Ishikawa (cell line): Measurements from ENCODE around the gene ALKBH3.

Experiments used
- CEBPB ChIP-seq: IDR thresholded peaks from 2 replicates; pipeline ENCODE4 v1.6.1; 2012
- CREB1 ChIP-seq: IDR thresholded peaks from 2 replicates; pipeline ENCODE4 v1.6.1; 2012; ENCODE audit warnings: low read depth
- EGR1 ChIP-seq: IDR thresholded peaks from 2 replicates; pipeline ENCODE4 v1.6.1; 2012
- EP300 ChIP-seq: IDR thresholded peaks from 2 replicates; pipeline ENCODE4 v1.6.1; 2012; ENCODE audit warnings: borderline replicate concordance
- FOXM1 ChIP-seq: IDR thresholded peaks from 2 replicates; pipeline ENCODE4 v1.6.1; 2012; ENCODE audit warnings: low read depth, borderline replicate concordance
- NFIC ChIP-seq: IDR thresholded peaks from 2 replicates; pipeline ENCODE4 v1.6.1; 2012
- RAD21 ChIP-seq: IDR thresholded peaks from 2 replicates; pipeline ENCODE4 v1.6.1; 2012; ENCODE audit warnings: low read depth
- TAF1 ChIP-seq: IDR thresholded peaks from 2 replicates; pipeline ENCODE4 v1.6.1; 2012; ENCODE audit warnings: low read depth, mild to moderate bottlenecking
- TCF12 ChIP-seq: IDR thresholded peaks from 2 replicates; pipeline ENCODE4 v1.6.1; 2012; ENCODE audit warnings: low read depth
- TEAD4 ChIP-seq: IDR thresholded peaks from 2 replicates; pipeline ENCODE4 v1.6.1; 2012
- YY1 ChIP-seq: IDR thresholded peaks from 2 replicates; pipeline ENCODE4 v1.6.1; 2012; ENCODE audit warnings: low read depth
- ZBTB7A ChIP-seq: IDR thresholded peaks from 2 replicates; pipeline ENCODE4 v1.6.1; 2012; ENCODE audit warnings: low read depth
- TF ChIP-seq, protein P1 (sequence below): IDR thresholded peaks from 2 replicates; pipeline ENCODE4 v1.6.1; 2012
- TF ChIP-seq, protein P2 (sequence below): IDR thresholded peaks from 2 replicates; pipeline ENCODE4 v1.6.1; 2012; ENCODE audit warnings: low read depth, mild to moderate bottlenecking
- TF ChIP-seq, protein P3 (sequence below): IDR thresholded peaks from 2 replicates; pipeline ENCODE4 v1.6.1; 2012

Gene ALKBH3

DNA sequence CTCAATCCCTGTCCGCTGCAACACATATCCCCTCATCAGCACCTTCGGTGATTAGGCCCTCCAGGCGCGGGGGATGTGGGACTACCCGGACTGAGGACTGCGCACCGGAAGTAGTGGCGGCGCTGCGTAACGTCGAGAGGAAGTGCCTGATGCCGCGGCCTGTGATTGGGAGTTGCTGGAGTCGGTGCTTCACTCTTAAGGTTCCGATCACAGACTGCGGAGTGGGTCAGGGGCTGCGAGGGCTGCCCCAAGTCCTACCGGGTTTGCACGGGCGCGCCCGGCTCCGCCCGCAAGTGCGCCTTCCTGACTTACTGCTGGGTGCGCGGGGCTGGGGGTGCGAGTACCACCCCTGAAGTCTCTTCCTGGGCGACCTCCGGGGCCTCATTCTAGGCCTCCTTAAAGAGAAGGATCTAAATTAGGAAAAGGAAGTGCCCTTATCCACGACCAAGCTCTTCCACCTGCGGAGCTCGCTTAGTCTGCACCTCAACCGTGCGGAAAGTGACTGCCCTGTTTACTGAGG is at the start of gene ALKBH3:
Gene ALKBH3, plus strand, starts transcription at position 192 of the 520 bp plus-strand sequence. CDS start 1,822 bp downstream, outside the sequence.
- TF ChIP-seq NFIC: no peak
- no peak; the same call in 1 of the 2 replicates for TF ChIP-seq CREB1
- TF ChIP-seq RAD21: no peak
- peak; percentile 81 for TF ChIP-seq TCF12
- TF ChIP-seq YY1: peak; percentile 66
- no peak for TF ChIP-seq TEAD4
- TF ChIP-seq ZBTB7A: no peak
- TF ChIP-seq CEBPB: no peak
- TF ChIP-seq, protein P1, sequence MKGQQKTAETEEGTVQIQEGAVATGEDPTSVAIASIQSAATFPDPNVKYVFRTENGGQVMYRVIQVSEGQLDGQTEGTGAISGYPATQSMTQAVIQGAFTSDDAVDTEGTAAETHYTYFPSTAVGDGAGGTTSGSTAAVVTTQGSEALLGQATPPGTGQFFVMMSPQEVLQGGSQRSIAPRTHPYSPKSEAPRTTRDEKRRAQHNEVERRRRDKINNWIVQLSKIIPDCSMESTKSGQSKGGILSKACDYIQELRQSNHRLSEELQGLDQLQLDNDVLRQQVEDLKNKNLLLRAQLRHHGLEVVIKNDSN: peak; percentile 72
- peak; percentile 47; the same call in 1 of the 2 replicates for TF ChIP-seq TAF1
- TF ChIP-seq FOXM1: no peak
- TF ChIP-seq, protein P2, sequence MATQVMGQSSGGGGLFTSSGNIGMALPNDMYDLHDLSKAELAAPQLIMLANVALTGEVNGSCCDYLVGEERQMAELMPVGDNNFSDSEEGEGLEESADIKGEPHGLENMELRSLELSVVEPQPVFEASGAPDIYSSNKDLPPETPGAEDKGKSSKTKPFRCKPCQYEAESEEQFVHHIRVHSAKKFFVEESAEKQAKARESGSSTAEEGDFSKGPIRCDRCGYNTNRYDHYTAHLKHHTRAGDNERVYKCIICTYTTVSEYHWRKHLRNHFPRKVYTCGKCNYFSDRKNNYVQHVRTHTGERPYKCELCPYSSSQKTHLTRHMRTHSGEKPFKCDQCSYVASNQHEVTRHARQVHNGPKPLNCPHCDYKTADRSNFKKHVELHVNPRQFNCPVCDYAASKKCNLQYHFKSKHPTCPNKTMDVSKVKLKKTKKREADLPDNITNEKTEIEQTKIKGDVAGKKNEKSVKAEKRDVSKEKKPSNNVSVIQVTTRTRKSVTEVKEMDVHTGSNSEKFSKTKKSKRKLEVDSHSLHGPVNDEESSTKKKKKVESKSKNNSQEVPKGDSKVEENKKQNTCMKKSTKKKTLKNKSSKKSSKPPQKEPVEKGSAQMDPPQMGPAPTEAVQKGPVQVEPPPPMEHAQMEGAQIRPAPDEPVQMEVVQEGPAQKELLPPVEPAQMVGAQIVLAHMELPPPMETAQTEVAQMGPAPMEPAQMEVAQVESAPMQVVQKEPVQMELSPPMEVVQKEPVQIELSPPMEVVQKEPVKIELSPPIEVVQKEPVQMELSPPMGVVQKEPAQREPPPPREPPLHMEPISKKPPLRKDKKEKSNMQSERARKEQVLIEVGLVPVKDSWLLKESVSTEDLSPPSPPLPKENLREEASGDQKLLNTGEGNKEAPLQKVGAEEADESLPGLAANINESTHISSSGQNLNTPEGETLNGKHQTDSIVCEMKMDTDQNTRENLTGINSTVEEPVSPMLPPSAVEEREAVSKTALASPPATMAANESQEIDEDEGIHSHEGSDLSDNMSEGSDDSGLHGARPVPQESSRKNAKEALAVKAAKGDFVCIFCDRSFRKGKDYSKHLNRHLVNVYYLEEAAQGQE: no peak
- TF ChIP-seq, protein P3, sequence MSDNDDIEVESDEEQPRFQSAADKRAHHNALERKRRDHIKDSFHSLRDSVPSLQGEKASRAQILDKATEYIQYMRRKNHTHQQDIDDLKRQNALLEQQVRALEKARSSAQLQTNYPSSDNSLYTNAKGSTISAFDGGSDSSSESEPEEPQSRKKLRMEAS: peak; percentile 75
- TF ChIP-seq EGR1: no peak
- 0 out of 2 replicates have a peak, but pooled peaks have one; percentile 13 for TF ChIP-seq EP300

DNA sequence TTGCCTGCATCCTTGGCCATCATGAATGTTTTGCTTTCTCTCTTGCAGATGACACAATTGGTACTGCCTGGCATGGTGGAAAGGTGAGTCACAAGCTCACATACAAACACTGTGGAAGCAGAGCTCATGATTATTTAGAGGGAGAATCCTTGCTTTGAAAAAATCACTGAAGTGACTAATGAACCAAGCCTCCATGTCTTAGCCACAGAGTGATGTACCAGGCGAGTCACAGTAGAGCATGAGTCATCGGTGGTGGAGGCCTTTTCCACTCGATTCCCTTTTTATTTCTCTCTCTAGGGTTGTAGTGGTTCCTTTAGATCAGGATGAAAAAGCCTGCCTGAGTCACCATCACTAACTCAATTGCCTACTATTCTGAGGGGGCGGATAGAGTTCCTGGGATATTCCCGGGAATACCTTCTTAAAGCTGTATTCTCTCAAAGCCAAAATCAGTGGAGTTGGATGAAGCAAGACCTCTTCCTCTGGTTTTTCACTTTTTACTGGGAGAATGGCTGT is 49.6 kb upstream of the ALKBH3 start:
- TF ChIP-seq TAF1 (no peak), YY1 (0 out of 2 replicates have a peak, but pooled peaks have one; percentile 13)

DNA sequence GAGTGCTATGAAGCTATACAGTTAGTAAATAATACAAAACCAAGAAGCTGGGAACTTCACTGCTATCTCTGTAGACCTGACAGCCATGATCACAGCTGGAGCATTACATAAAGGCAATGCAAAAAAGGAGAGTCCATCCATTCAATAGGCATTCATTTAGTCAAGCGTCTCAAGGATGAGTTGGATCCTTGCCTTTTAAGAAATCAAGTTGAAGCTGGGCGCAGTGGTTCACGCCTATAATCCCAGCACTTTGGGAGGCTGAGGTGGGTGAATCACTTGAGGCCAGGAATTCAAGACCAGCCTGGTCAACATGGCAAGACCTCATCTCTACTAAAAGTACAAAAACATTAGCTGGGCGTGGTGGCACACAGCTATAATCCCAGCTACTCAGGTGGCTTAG is 48.1 kb upstream of the ALKBH3 start:
- no peak for TF ChIP-seq CEBPB
- TF ChIP-seq, protein P1: no peak
- TF ChIP-seq FOXM1: no peak
- no peak for TF ChIP-seq TCF12
- no peak for TF ChIP-seq NFIC
- TF ChIP-seq EP300: no peak
- no peak for TF ChIP-seq YY1
- TF ChIP-seq, protein P3: no peak
- no peak for TF ChIP-seq TEAD4
- TF ChIP-seq ZBTB7A: no peak
- TF ChIP-seq CREB1: no peak
- TF ChIP-seq TAF1: no peak
- TF ChIP-seq, protein P2: no peak
- TF ChIP-seq EGR1: no peak

DNA sequence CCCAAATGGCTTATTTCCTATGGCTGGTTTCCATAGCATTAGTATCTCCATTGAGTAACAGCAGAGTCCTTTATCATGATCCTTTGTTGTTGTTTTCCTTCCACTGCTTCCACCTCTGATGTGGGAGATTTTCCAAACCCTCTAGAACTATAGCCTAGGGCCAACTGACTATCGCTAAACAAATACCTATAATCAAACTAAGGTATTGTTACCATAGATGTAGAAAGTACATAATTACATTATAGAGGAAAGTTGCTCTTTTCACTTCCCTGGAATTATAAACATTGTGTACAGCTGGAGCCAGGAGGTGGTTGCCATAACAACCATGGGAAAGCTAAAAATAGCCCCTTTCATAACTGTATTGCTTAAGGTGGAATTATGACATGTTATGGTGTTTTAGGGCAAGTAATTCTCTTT is 47.0 kb upstream of the ALKBH3 start:
- TF ChIP-seq, protein P3: no peak
- TF ChIP-seq EGR1: no peak

DNA sequence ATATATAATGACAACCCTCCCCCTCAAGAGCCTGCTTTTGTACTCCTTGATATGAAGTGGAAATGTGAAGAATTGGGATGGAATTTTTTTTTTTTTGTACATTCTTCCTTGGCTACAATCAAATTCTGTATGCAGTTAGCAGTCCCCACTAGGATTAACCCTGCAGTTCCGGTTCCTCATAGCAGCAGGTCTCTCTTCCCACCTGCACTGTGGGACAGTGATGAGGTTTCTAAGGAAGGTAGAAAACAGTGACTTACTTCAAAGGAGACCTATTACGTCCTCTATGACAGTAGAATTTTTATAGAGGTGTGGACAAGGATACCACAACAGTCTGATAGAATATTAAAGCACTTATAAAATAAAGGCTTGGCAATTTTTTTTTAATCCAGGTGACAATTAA is 46.3 kb upstream of the ALKBH3 start:
- TF ChIP-seq TCF12 (no peak), RAD21 (no peak), EGR1 (no peak), EP300 (no peak), TEAD4 (no peak), NFIC (no peak), CEBPB (no peak), TAF1 (no peak), YY1 (no peak), CREB1 (no peak), FOXM1 (no peak), ZBTB7A (no peak)
- TF ChIP-seq, protein P3: no peak
- TF ChIP-seq, protein P2: no peak
- TF ChIP-seq, protein P1: no peak
